HG02885 (cell line): ENCODE measurements around the gene MROH9.
"Not testable (repeated sequence)": the region's sequence is repeated elsewhere in the genome, so short reads cannot be mapped to it uniquely, and the experiment has no call there.

Experiments used
- ATAC-seq: cut with Tn5 transposase; IDR thresholded peaks from one replicate; pipeline ENCODE4 v1.9.1; 2021; ENCODE audit warnings: mild to moderate bottlenecking; ENCODE audit not compliant: unreplicated experiment, poor library complexity

Gene MROH9

DNA sequence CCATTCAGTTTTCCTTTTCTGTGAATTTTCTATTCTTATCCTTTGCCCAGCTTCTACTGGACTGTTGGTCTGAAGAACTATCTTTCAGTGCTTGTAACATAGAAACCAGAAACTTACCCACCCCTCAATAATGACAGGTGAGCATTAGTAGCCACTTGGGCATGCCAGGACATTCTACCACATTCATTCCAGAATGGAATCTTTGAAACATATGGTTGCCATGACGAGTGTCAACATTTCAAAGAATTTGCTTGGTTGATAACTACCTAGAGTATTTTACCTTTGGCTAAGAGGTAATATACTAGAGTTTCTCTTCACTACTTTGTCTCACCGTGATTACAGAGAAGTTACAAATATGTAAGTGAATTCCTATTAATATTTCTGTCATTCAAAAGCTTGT is at the start of gene MROH9:
Gene MROH9, plus strand, starts transcription at position 304 of the 400 bp plus-strand sequence. CDS start 10,023 bp downstream, outside the sequence.
- no peak for ATAC-seq

DNA sequence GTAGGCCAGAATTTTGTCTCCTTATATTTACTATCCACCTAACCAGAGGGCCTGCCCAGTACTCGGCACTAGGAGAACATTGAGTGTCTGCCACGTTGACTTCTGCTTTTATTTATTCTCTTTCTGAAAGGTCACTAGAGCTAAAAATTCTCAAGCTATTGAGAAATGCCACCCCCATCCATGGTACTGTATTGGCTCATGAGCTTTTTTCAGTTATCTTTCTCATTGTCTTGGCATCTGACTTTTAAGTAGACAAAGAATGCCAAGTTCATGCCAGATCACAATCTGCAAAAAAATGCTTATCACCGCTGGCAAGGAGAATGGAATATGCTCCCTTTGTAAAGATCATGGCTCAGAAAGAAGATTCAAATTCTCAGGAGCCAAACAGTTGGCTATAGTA is 49.8 kb upstream of the MROH9 start:
- no peak for ATAC-seq

- ATAC-seq = no peak
Observed at GRCh38 chr1:170886460-170886859, 48.9 kb upstream of the MROH9 start.

DNA sequence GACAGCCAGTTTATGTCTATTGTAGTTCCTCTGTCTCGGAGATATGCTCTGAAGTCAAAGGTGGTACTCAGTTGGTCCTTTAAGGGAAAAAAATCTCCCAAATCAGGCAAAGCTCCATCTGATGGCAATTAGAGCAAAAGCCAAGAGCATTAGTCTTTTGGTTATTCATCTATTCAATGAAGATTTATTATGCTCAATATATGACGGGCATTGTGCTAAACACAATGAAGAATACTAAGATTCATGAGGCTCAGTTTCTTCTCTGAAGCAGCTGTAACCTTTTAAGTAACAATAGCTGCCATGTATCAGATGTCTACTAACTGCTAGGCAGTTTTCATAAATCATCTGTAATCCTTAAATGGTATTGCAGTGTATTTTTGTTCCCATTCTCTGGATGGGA is 47.6 kb upstream of the MROH9 start:
- ATAC-seq = no peak

DNA sequence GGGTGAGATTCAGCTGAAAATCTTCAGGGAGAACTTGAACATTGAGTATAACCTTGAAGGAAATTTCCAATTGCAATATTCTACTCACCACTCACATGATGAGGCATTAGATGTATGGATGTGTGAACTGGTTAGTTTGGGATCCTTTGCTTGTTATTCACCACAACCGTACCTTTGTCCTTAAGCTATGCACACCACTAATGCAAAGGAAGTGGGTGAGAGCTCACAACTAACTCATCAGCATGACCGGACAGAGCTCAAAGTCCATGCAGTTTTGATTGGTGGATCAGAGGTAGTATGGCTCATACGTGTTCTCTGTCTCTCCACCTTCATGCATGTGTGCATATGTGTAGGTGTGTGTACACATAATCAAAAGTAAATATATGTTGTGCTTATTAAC is 43.5 kb upstream of the MROH9 start:
- no peak for ATAC-seq

DNA sequence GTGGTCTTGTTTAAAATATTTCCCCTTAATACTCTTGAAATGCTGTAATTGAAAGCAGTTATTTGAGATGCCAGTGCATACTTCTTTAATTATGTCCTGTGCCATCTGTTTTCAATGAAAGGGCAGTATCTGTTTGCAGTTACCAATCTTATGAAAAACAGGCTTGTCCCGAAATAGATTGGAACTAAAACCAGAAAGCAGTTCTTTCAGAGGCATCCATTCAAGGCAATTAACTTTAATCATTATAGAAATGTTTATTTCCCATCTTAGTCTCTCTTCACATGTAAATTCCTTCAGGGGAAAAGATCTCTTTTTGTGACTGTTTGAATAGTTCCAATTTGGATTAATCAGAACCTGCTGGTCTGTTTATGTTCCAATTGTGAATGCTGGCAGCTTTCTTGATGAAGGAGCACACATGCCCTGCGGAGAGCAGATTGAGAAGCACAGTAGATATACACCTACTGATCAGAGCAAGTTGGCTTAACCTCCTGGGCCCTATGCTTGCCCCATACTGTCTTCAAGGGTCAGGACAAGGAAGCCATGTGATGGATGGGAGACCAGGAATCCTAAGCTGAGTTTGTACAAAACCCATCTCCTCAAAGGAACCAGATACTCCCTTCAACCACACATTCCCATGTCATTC is 41.6 kb upstream of the MROH9 start:
- ATAC-seq = no peak

- ATAC-seq = no peak
Observed at GRCh38 chr1:170903961-170904360, 31.4 kb upstream of the MROH9 start.

DNA sequence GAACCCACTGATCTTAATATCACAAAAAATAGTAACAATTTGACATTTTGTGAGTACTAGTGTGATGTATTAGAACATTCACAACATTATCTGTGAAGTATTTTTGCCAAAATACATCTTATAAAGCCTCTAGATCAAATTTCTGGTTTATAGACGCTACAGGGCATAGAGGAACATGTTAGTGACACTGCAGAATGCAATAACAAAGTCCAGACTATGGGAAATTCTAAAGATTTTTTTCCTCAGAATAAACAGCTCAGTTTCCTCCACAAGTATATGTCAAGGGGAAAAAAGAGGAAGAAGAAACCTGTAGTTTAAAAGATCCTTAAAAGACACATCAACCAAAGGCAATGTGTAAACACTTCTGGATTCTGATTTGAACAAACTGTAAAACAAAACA is 26.4 kb upstream of the MROH9 start:
- no peak for ATAC-seq

- ATAC-seq = no peak
Observed at GRCh38 chr1:170910273-170910672, 25.1 kb upstream of the MROH9 start.

DNA sequence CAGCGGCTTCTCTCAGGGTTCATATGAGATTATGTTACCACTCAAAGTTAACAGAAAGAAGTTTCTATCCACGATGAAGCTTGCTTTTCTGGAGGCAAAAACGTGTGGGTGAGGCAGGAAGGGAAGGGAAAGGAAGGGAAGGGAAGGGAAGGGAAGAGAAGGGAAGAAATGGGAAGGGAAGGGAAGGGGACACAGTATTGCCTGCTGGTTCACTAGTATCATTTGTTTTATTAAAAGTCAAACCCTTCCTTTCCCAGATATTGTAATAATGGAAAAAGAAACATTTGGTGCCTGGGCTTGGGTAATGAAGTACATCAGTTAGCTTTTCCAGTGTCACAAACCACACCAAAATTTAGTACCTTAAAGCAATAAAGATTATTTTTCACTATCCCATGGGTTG is 18.0 kb upstream of the MROH9 start:
- ATAC-seq = no peak

DNA sequence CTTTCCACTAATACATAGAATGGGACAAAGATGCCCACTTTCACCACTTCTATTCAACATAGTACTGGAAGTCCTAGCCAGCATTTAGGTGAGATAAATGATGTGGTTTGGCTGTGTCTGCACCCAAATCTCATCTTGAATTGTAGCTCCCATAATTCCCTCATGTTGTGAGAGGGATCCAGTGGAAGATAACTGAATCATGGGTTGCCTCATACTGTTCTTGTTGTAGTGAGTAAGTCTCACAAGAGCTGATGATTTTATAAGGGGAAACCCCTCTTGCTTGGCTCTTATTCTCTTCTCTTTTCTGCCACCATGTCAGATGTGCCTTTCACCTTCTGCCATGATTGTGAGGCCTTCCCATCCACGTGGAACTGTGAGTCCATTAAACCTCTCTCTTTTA is 10.7 kb upstream of the MROH9 start:
- not testable (repeated sequence) for ATAC-seq

DNA sequence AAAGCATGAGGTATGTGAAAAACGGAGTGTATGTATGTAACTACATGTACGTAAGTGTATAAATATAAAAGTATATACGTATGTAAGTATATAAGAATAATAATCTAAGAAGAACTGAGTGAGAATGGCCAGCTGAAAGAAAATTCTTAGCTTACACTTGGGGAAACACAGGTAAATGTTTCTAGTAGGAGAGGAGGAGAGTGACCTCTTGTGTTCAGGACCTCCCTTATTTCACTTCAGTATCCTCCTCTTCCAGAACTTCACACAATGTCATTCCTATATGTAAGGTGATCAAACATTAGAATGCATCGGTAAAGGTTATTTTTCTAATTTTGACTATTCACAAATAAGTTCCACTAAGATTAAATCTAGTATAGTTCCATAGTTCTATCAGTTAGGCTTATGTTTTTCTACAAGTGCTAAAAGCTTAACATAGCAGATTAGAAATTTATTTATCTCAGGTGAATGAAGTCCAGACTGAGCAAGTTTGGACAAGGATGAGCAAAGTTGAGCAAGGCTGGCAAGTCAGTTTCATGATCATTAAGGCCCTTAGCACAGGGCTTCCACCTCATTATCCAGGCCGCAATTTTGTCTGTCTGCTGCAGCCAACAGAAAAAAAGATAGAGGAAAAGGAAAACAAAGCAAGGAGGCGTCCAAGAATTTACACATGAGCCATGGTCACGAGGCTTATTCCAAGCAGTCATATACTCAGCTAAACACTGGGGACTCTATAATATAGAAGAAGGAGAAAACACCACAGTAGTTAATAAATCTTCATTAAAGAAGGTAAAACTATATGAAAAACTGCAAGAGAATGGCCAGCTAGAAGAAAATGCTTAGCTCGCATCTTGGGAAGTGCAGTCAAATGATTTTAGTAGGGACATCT is 7.1 kb upstream of the MROH9 start:
- ATAC-seq = no peak

- no peak for ATAC-seq
Observed at GRCh38 chr1:170929412-170929834, 5.9 kb upstream of the MROH9 start.

DNA sequence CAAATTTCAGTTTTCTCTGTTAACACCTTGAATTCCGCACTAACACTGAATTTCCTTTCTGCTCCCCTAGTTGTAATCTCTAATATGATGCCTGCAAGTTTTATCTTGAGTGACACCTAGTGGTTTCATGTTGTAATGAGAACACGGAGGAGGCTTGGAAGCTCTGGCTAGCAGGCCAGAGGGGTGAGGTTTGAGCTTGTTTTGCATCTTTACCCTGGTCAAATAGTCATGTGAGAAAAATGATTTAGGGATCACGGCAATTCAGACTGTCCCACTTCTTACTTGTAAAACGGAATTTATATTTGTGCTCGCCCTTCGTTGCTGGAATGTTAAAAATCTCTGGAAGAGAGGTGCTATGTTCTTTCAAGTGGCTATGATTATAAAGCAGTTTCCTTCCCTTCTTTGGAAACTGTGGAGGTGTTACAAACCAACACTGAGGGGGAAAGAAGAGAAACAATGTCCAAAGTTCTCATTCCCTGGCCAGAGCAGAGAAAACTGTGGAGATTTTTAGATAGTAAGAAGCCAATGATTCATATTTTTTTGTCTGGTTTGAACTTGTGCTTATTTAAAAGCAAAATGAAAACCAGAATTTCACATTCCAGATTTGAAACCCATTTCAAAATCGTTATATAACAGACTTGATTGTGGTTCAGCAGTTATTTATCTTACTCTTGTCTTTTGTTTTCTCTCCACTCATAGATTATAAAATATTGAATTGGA is 5.3 kb upstream of the MROH9 start:
- ATAC-seq = peak; percentile 89

GRCh38 chr1:170931650-170932049 is 3.7 kb upstream of the MROH9 start:
- ATAC-seq = no peak

DNA sequence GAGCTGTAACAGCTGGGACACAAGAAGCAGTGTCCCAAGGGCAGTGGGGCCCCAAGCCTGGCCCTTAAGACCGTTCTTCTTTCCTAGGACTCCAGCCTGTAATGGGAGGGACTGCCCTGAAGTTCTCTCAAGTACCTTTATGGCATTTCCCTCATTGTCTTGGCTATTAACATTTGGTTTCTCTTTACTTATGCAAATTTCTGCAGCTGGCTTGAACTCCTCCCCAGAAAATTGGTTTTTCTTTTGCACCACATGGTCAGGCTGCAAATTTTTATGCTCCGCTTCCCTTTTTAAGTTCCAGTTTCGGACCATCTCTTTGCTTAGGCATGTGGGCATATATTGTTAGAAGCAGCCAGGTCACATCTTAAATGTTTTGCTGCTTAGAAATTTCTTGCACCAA is 3.1 kb upstream of the MROH9 start:
- peak; percentile 62 for ATAC-seq

DNA sequence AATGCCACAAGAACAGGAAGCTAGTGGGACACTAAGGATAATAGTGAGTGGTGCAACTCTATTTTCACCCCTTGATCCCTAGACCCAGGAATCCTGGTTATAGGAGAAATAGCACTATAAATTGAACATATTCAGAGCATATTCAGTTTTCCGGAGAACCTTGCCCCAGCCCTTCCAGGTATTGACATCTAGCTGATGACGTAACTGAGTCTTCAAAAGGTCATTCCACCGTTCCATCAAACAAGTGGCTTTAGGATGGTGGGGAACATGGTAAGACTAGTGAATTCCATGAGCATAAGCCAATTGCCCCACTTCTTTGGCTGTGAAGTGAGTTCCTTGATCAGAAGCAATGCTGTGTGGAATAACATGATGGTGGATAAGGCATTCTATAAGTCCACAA is 2.9 kb downstream of the MROH9 start:
- no peak for ATAC-seq

- no peak for ATAC-seq
Observed at GRCh38 chr1:170939476-170939875, 4.1 kb downstream of the MROH9 start.

- not testable (repeated sequence) for ATAC-seq
Observed at GRCh38 chr1:170951744-170952143, 16.4 kb downstream of the MROH9 start.

GRCh38 chr1:170959385-170959784 is 24.1 kb downstream of the MROH9 start:
- no peak for ATAC-seq

DNA sequence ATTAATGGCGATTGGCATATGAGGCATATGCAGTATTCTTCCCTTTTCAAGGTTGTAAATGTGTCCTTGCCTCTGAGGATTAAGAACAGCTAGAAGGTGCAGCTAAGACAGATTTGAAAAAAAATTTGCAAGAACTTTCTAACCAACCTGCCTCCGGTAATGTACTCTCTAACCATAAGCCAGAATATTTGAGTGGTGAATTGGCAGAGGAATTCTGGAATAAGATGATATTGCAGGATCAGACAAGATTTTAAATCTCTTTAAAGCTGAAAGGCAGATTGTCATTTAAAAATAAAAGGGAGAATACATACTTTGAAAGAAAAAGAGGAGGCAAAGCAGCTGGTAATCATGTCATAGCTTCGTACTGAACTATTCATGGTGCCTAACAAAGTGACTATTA is 29.2 kb downstream of the MROH9 start:
- no peak for ATAC-seq
